ENCODE measurements around the gene ZNF345. TPM values are rescaled to one million over a fixed set of nuclear protein-coding genes. Genes with fewer than 3 reads are reported as not detected.

Gene ZNF345
- total and polyA plus RNA-seq, 3 experiments from 2014 or later = 3.9 to 5.2 (median 4.9) TPM

GRCh38 chr19:36891768-36892357 lies 41.2 kb downstream of the ZNF345 start:
- H3K36me3 Mint-ChIP-seq = peaks cover 36 to 79% (median 70%) of the 10 kb centered on the region in 3 donors
- ChIA-PET CTCF (no interaction called here), POLR2A (no interaction called here)
- peaks cover 56 to 95% (median 88%) of the 10 kb centered on the region in 5 donors for H3K9me3 Mint-ChIP-seq
- no peak overlapping the region for H3K27ac Mint-ChIP-seq
- Histone ChIP-seq H3K36me3 (ENCODE audit: insufficient read depth, low read length) (peaks cover 33% of the 10 kb centered on the region), H3K4me1 (ENCODE audit: insufficient read depth, low read length) (no peaks in the 10 kb centered on the region), H3K27ac (ENCODE audit: low read depth, low read length) (no peak overlapping the region), H3K27me3 (ENCODE audit: insufficient read depth, low read length, poor library complexity, severe bottlenecking) (no peaks in the 10 kb centered on the region), H3K4me3 (ENCODE audit: low read length) (peak overlapping the region; percentile 28), H3K9me3 (ENCODE audit: low read length) (peaks cover 74% of the 10 kb centered on the region)
- DNase-seq = no peak
- no peaks in the 10 kb centered on the region for H3K27me3 Mint-ChIP-seq
- H3K4me3 Mint-ChIP-seq = no peak overlapping the region
- H3K4me1 Mint-ChIP-seq = peaks cover 0 to 2% (median 0%) of the 10 kb centered on the region in 3 donors

GRCh38 chr19:36894849-36895383 lies 44.2 kb downstream of the ZNF345 start:
- H3K27me3 ChIP-seq (ENCODE audit: insufficient read depth, low read length, poor library complexity, severe bottlenecking) = no peaks in the 10 kb centered on the region
- H3K9me3 ChIP-seq (ENCODE audit: low read length) = peaks cover 76% of the 10 kb centered on the region
- no peak overlapping the region for H3K27ac ChIP-seq (ENCODE audit: low read depth, low read length)
- no peak for DNase-seq
- no peaks in the 10 kb centered on the region for H3K4me1 ChIP-seq (ENCODE audit: insufficient read depth, low read length)
- Mint-ChIP-seq H3K27ac (no peak overlapping the region), H3K4me3 (no peak overlapping the region), H3K9me3 (peaks cover 63 to 94% (median 91%) of the 10 kb centered on the region in 5 donors), H3K36me3 (peaks cover 54 to 89% (median 81%) of the 10 kb centered on the region in 3 donors), H3K27me3 (no peaks in the 10 kb centered on the region), H3K4me1 (peaks cover 0 to 2% (median 0%) of the 10 kb centered on the region in 3 donors)
- peaks cover 40% of the 10 kb centered on the region for H3K36me3 ChIP-seq (ENCODE audit: insufficient read depth, low read length)
- no peak overlapping the region for H3K4me3 ChIP-seq (ENCODE audit: low read length)
- ChIA-PET CTCF (no interaction called here), POLR2A (no interaction called here)

- no peak for DNase-seq
- no peaks in the 10 kb centered on the region for H3K27me3 ChIP-seq (ENCODE audit: insufficient read depth, low read length, poor library complexity, severe bottlenecking)
- Mint-ChIP-seq H3K9me3 (peaks cover 61 to 92% (median 86%) of the 10 kb centered on the region in 5 donors), H3K4me1 (peaks cover 0 to 2% (median 0%) of the 10 kb centered on the region in 3 donors), H3K27me3 (no peaks in the 10 kb centered on the region), H3K36me3 (peaks cover 55 to 88% (median 86%) of the 10 kb centered on the region in 3 donors), H3K27ac (no peak overlapping the region), H3K4me3 (no peak overlapping the region)
- CTCF ChIA-PET = no interaction called here
- H3K36me3 ChIP-seq (ENCODE audit: insufficient read depth, low read length) = peaks cover 19% of the 10 kb centered on the region
- no peak overlapping the region for H3K4me3 ChIP-seq (ENCODE audit: low read length)
- peaks cover 47% of the 10 kb centered on the region for H3K9me3 ChIP-seq (ENCODE audit: low read length)
- no peaks in the 10 kb centered on the region for H3K4me1 ChIP-seq (ENCODE audit: insufficient read depth, low read length)
- H3K27ac ChIP-seq (ENCODE audit: low read depth, low read length) = no peak overlapping the region
- POLR2A ChIA-PET = no interaction called here
Measured at GRCh38 chr19:36898422-36898821, 47.7 kb downstream of the ZNF345 start.

GRCh38 chr19:36915992-36916830 lies 65.5 kb downstream of the ZNF345 start, which contains the start of the genes ZNF568 and ZNF829:
Gene ZNF568 (plus strand): TSS chr19:36916332. CDS start chr19:36922771, 6,439 bp downstream.
Gene ZNF829 (minus strand): TSS chr19:36916291. CDS start chr19:36915167, 1,124 bp downstream.
- Mint-ChIP-seq H3K4me3 (peak within 1 kb of the TSS; percentile 90 to 96 (median 92)), H3K27ac (peak within 1 kb of the TSS; percentile 70 to 99 (median 94)), H3K4me1 (peaks cover 32 to 46% (median 35%) of the 10 kb centered on the region in 3 donors), H3K9me3 (peaks cover 0 to 17% (median 9%) of the 10 kb centered on the region in 5 donors), H3K27me3 (no peaks in the 10 kb centered on the region), H3K36me3 (peaks cover 33 to 67% (median 62%) of the 10 kb centered on the region in 3 donors)
- DNase-seq = peak; percentile 92 to 95 (median 94)
- CTCF ChIA-PET = no interaction called here
- H3K36me3 ChIP-seq (ENCODE audit: insufficient read depth, low read length) = peaks cover 5% of the 10 kb centered on the region
- H3K4me3 ChIP-seq (ENCODE audit: low read length) = peak within 1 kb of the TSS; percentile 79
- H3K9me3 ChIP-seq (ENCODE audit: low read length) = no peaks in the 10 kb centered on the region
- H3K4me1 ChIP-seq (ENCODE audit: insufficient read depth, low read length) = peaks cover 9% of the 10 kb centered on the region
- POLR2A ChIA-PET = no interaction called here
- H3K27ac ChIP-seq (ENCODE audit: low read depth, low read length) = peak within 1 kb of the TSS; percentile 81
- H3K27me3 ChIP-seq (ENCODE audit: insufficient read depth, low read length, poor library complexity, severe bottlenecking) = no peaks in the 10 kb centered on the region

- H3K4me3 Mint-ChIP-seq = peak overlapping the region; percentile 88 to 96 (median 92)
- H3K36me3 Mint-ChIP-seq = peaks cover 31 to 66% (median 64%) of the 10 kb centered on the region in 3 donors
- H3K36me3 ChIP-seq (ENCODE audit: insufficient read depth, low read length) = peaks cover 2% of the 10 kb centered on the region
- H3K4me1 ChIP-seq (ENCODE audit: insufficient read depth, low read length) = peaks cover 9% of the 10 kb centered on the region
- ChIA-PET CTCF (no interaction called here), POLR2A (no interaction called here)
- H3K9me3 Mint-ChIP-seq = peaks cover 2 to 19% (median 8%) of the 10 kb centered on the region in 5 donors
- H3K4me1 Mint-ChIP-seq = peaks cover 32 to 46% (median 35%) of the 10 kb centered on the region in 3 donors
- no peaks in the 10 kb centered on the region for H3K9me3 ChIP-seq (ENCODE audit: low read length)
- H3K27ac ChIP-seq (ENCODE audit: low read depth, low read length) = no peak overlapping the region
- H3K27me3 ChIP-seq (ENCODE audit: insufficient read depth, low read length, poor library complexity, severe bottlenecking) = no peaks in the 10 kb centered on the region
- no peak for DNase-seq
- peak overlapping the region; percentile 70 to 99 (median 94) for H3K27ac Mint-ChIP-seq
- no peaks in the 10 kb centered on the region for H3K27me3 Mint-ChIP-seq
- peak overlapping the region; percentile 79 for H3K4me3 ChIP-seq (ENCODE audit: low read length)
Measured at GRCh38 chr19:36916991-36917390, 66.3 kb downstream of the ZNF345 start.

- Mint-ChIP-seq H3K27ac (peak overlapping the region in 1 of 8 donors; percentile 49), H3K9me3 (peaks cover 2 to 23% (median 8%) of the 10 kb centered on the region in 5 donors), H3K36me3 (peaks cover 32 to 67% (median 63%) of the 10 kb centered on the region in 3 donors), H3K4me1 (peaks cover 31 to 46% (median 35%) of the 10 kb centered on the region in 3 donors), H3K4me3 (peak overlapping the region in 5 of 7 donors; percentile 10 to 90 (median 49)), H3K27me3 (no peaks in the 10 kb centered on the region)
- no peaks in the 10 kb centered on the region for H3K9me3 ChIP-seq (ENCODE audit: low read length)
- no peak overlapping the region for H3K27ac ChIP-seq (ENCODE audit: low read depth, low read length)
- DNase-seq = no peak
- CTCF ChIA-PET = no interaction called here
- no peak overlapping the region for H3K4me3 ChIP-seq (ENCODE audit: low read length)
- no peaks in the 10 kb centered on the region for H3K36me3 ChIP-seq (ENCODE audit: insufficient read depth, low read length)
- no peaks in the 10 kb centered on the region for H3K27me3 ChIP-seq (ENCODE audit: insufficient read depth, low read length, poor library complexity, severe bottlenecking)
- peaks cover 9% of the 10 kb centered on the region for H3K4me1 ChIP-seq (ENCODE audit: insufficient read depth, low read length)
- POLR2A ChIA-PET = no interaction called here
Measured at GRCh38 chr19:36918090-36918489, 67.4 kb downstream of the ZNF345 start.
